ENCODE measurements around the gene RYR1. TPM values are rescaled to one million over a fixed set of nuclear protein-coding genes. Genes with fewer than 3 reads are reported as not detected.
"Not testable (repeated sequence)": the region's sequence is repeated elsewhere in the genome, so short reads cannot be mapped to it uniquely, and the experiment has no call there.

Gene RYR1
- total RNA-seq, 1 donor from 2014 or later: 3.8 TPM

DNA sequence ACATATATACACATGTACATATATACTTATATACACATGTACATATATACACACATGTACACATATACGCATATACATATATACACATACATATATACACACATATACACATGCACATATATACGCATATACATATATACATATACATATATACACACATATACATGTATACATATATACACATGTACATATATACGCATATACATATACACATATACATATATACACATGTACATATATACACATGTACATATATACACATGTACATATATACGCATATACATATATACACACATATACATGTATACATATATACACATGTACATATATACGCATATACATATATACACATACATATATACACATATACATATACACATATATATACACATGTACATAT, 169.4 kb downstream of the RYR1 start:
- H3K27me3 Mint-ChIP-seq (ENCODE audit: insufficient read depth); H3K4me1 Mint-ChIP-seq (ENCODE audit: low read depth); H3K9me3 Mint-ChIP-seq; H3K4me3 Mint-ChIP-seq; intact Hi-C loops (cut with micrococcal nuclease); H3K27ac Mint-ChIP-seq; DNase-seq (ENCODE audit: low spot score): not testable (repeated sequence)
- H3K36me3 Mint-ChIP-seq (ENCODE audit: low read depth): peaks cover 19% of the 10 kb centered on the region

DNA sequence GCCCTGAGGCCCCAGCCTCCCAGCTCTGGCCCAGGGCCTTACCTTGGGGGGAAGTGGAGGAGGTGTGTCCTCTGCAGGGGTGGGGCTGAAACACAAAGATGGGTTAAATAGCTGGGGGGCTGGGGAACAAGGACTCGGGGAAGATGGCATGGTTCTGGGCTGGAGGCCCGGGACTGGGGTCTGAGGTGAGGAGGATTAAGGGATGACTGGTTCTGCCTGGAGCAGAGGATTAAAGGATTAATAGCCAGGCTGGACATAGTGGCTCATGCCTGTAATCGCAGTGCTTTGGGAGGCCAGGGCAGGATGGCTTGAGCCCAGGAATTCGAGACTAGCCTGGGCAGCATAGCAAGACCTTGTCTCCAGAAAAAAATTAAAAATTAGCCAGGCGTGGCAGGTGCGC, 172.6 kb downstream of the RYR1 start:
- Mint-ChIP-seq H3K27ac (no peak overlapping the region), H3K9me3 (no peaks in the 10 kb centered on the region), H3K36me3 (ENCODE audit: low read depth) (peaks cover 21% of the 10 kb centered on the region), H3K4me1 (ENCODE audit: low read depth) (no peaks in the 10 kb centered on the region), H3K27me3 (ENCODE audit: insufficient read depth) (no peaks in the 10 kb centered on the region), H3K4me3 (no peak overlapping the region)
- no peak for DNase-seq (ENCODE audit: low spot score)
- intact Hi-C loops (cut with micrococcal nuclease): no loop called here

DNA sequence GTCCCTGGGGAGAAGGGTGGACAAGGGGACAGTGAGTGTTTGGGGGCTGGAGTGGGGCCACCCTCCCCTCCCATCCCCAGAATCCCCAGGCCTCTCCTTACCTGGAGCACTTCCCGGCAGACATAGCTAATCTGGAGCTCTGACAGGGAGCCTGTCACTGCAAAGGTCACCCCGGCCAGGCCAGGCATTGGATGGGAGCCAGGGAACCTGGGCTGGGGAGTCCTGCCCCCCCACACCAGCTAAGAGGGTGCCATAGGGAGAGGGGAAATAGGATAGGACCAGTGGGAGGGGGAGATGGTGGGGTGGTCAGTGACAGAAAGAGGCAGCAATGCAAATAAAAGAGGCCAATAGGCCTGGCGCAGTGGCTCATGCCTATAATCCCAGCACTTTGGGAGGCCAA, 180.8 kb downstream of the RYR1 start:
- Mint-ChIP-seq H3K27me3 (ENCODE audit: insufficient read depth) (no peaks in the 10 kb centered on the region), H3K36me3 (ENCODE audit: low read depth) (peaks cover 37% of the 10 kb centered on the region), H3K4me3 (no peak overlapping the region), H3K27ac (no peak overlapping the region), H3K4me1 (ENCODE audit: low read depth) (peaks cover 28% of the 10 kb centered on the region), H3K9me3 (no peaks in the 10 kb centered on the region)
- intact Hi-C loops (cut with micrococcal nuclease): loop anchor here (10.0 kb wide), 1 partner anchor 709 kb away; the partner anchor contains the start of genes SIPA1L3 and WDR87
- DNase-seq (ENCODE audit: low spot score): no peak

DNA sequence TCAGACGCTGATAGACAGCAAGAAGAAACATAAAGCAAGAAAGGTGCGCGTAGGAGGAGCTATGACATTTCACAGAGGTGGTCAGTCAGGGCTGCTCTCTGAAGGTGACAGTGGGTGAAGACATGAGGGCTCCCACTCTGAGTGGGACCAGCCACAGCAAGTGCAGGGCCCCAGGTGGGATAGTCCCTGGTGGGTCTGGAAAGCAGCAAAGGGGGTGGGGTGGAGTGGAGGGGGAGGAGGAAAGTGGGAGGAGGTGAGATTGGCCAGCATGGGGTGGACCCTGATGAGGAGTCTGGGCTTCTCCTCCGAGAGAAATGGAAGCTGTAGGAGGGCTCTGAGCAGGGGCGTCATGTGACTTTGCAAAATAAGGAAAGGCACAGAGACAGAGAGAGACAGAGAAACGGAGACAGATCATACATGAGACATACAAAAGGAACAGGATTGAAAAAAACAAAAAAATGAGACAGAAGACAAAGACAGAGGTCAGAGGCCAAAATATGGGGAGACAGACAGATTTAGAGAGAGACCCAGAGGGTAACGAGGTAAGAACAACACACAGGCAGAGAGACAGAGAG, 181.6 kb downstream of the RYR1 start:
- intact Hi-C loops (cut with micrococcal nuclease): loop anchor here (10.0 kb wide), 1 partner anchor 710 kb away; the partner anchor contains the start of genes SIPA1L3 and WDR87
- peaks cover 34% of the 10 kb centered on the region for H3K4me1 Mint-ChIP-seq (ENCODE audit: low read depth)

DNA sequence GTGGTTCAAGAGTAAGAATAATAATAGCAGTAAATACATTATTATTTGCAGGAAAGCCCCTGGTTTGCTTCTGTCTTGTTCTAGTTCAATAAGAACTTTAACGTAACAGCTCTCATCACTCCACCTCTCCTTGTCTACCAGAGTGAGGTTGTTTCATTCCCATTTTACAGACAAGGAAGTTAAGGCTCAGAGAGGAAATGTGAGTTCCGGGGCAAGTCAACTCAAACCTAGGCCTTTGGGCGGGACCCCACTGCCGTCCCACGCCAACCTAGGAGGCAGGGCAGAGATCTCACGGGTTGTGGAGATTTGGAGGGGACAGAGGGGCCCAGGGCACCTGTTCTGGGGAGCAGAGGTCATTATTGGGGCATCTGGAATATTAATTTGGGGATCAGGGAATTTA, 182.8 kb downstream of the RYR1 start:
- Mint-ChIP-seq H3K27me3 (ENCODE audit: insufficient read depth) (no peaks in the 10 kb centered on the region), H3K27ac (peak overlapping the region; percentile 84)
- intact Hi-C loops (cut with micrococcal nuclease): loop anchor here (10.0 kb wide), 1 partner anchor 711 kb away; the partner anchor contains the start of genes SIPA1L3 and WDR87

More for the DNA sequence above, 181.6 kb downstream of the RYR1 start:
- DNase-seq (ENCODE audit: low spot score): no peak
- Mint-ChIP-seq H3K4me3 (peak overlapping the region; percentile 59), H3K9me3 (no peaks in the 10 kb centered on the region), H3K27ac (peak overlapping the region; percentile 53), H3K27me3 (ENCODE audit: insufficient read depth) (no peaks in the 10 kb centered on the region), H3K36me3 (ENCODE audit: low read depth) (peaks cover 39% of the 10 kb centered on the region)

DNA sequence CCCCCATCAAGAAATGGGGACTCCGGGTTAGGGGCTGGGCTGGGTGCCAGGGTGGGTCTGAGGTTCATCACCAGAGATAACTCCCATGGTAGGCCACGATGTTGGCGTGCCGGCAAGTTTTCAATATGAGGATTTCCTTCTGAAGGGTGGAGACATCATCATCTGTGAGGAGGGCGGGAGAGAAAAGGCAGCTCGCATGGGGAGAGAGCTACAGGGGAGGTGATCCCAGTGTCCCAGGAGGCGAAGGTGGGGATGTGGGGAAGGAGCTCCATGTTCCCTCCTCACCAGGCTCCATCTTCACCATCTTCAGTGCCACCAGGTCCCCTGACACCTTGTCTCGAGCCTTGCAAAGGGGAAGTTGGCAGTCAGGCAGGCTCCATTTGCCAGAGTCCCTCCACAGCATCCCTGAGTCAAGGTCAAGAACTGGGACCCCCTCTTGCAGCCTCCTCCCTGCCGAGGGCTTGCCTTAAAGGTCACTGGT, 183.8 kb downstream of the RYR1 start:
- peak overlapping the region; percentile 98 for H3K4me3 Mint-ChIP-seq
- H3K27me3 Mint-ChIP-seq (ENCODE audit: insufficient read depth): no peaks in the 10 kb centered on the region
- peaks cover 40% of the 10 kb centered on the region for H3K36me3 Mint-ChIP-seq (ENCODE audit: low read depth)
- peak overlapping the region; percentile 84 for H3K27ac Mint-ChIP-seq
- no peaks in the 10 kb centered on the region for H3K9me3 Mint-ChIP-seq
- peak; percentile 7 for DNase-seq (ENCODE audit: low spot score)
- intact Hi-C loops (cut with micrococcal nuclease): loop anchor here (10.0 kb wide), 1 partner anchor 713 kb away; the partner anchor contains the start of genes SIPA1L3 and WDR87
- H3K4me1 Mint-ChIP-seq (ENCODE audit: low read depth): peaks cover 38% of the 10 kb centered on the region

More for the DNA sequence above, 182.8 kb downstream of the RYR1 start:
- Mint-ChIP-seq H3K36me3 (ENCODE audit: low read depth) (peaks cover 34% of the 10 kb centered on the region), H3K9me3 (no peaks in the 10 kb centered on the region), H3K4me3 (peak overlapping the region; percentile 98), H3K4me1 (ENCODE audit: low read depth) (peaks cover 38% of the 10 kb centered on the region)
- DNase-seq (ENCODE audit: low spot score): no peak

DNA sequence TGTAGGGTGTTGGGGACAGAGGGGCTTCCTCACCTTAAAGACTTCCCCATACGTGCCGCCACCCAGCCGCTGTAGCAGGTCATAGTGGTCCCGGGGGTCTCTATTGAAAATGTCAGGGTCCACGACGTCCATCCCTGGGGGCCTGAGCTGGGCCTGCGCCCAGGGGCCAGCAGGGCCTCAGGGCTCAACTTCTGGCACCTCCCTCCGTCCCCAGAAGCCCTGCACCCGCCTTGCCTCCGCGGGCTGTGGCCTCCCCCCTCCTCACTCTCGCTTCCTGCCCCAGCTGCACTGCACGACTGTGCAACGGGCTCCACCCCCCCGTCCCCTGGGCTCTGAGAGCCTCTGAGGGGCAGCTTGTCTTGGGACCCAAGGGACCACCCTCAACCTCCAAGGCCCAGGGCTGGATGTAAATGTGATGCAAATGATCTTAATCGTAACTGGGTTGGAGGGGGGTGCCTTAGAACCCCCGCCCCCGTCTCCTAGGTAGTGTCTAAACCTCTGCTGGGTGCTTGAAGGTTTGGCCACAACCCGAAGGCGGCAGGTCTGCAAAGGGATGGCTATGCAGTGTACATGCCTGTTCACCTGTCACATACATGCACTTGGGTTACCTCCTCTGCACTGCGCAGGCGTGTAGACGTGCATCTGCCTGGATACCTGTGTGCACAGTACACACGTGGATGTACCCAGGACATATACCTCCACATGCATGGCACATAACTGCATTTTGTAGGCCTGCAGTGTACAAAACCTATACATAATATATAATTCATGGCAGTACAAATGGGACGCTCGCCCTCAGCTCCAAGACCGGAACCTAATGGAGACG, 184.5 kb downstream of the RYR1 start, which contains the start of gene MAP4K1:
TSS of gene MAP4K1 (minus strand) at position 190 of the 826 bp plus-strand sequence. CDS start at position 132, 58 bp downstream.
- Mint-ChIP-seq H3K9me3 (no peaks in the 10 kb centered on the region), H3K4me1 (ENCODE audit: low read depth) (peaks cover 38% of the 10 kb centered on the region), H3K36me3 (ENCODE audit: low read depth) (peaks cover 35% of the 10 kb centered on the region), H3K4me3 (peak within 1 kb of the TSS; percentile 98), H3K27ac (peak within 1 kb of the TSS; percentile 84), H3K27me3 (ENCODE audit: insufficient read depth) (no peaks in the 10 kb centered on the region)
- intact Hi-C loops (cut with micrococcal nuclease): loop anchor here (1.0 to 10.0 kb wide), 7 partner anchors 37 to 713 kb away; partner anchors contain the start of genes FAM98C, MRPS12, SARS2 and SIPA1L3
- DNase-seq (ENCODE audit: low spot score): peak; percentile 67

DNA sequence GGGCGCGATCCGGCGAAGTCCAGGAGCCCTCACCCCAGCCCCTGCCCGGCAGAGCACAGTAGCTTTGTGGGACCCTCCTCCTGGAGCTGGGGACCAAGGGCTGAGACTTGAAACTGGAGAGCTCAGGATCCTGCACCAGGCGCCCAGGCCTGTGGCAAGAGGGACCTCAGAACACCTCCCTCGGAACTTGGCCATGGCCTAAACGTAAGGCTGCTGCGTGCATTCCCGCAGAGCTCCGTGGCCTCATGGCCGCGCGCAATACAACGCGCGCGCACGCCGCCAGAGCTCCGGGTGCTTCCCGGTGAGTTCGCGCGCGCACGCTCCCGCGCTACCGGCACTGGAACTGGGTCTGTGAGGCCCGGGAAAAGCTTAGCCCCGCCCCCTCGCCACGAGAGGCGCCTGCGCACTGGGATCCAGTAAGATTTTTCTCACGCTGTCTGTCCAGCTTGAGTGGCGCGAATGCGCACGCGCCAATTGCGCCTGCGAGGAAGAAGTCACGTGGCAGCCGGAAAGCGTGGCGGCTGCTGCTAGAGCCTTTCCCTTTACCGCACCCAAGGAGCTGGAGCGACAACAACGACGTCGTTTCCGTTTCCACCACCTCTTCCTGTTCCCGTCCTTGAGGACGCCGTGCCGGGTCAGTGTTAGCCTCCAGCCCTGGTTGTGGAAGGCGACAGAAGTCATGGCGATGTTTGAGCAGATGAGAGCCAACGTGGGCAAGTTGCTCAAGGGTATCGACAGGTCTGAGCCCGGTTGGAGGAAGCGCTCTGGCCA, 185.3 kb downstream of the RYR1 start, which contains the start of gene EIF3K:
TSS of gene EIF3K (plus strand) at position 599 of the 771 bp plus-strand sequence. CDS start at position 680, 81 bp downstream.
- Mint-ChIP-seq H3K36me3 (ENCODE audit: low read depth) (peaks cover 30% of the 10 kb centered on the region), H3K27ac (peak within 1 kb of the TSS; percentile 84), H3K9me3 (no peaks in the 10 kb centered on the region), H3K27me3 (ENCODE audit: insufficient read depth) (no peaks in the 10 kb centered on the region), H3K4me1 (ENCODE audit: low read depth) (peaks cover 32% of the 10 kb centered on the region), H3K4me3 (peak within 1 kb of the TSS; percentile 98)
- intact Hi-C loops (cut with micrococcal nuclease): loop anchor here (1.0 to 10.0 kb wide), 14 partner anchors 16 to 714 kb away; partner anchors contain the start of genes ACTN4, FAM98C, MRPS12 and NFKBIB
- DNase-seq (ENCODE audit: low spot score): peak; percentile 98

DNA sequence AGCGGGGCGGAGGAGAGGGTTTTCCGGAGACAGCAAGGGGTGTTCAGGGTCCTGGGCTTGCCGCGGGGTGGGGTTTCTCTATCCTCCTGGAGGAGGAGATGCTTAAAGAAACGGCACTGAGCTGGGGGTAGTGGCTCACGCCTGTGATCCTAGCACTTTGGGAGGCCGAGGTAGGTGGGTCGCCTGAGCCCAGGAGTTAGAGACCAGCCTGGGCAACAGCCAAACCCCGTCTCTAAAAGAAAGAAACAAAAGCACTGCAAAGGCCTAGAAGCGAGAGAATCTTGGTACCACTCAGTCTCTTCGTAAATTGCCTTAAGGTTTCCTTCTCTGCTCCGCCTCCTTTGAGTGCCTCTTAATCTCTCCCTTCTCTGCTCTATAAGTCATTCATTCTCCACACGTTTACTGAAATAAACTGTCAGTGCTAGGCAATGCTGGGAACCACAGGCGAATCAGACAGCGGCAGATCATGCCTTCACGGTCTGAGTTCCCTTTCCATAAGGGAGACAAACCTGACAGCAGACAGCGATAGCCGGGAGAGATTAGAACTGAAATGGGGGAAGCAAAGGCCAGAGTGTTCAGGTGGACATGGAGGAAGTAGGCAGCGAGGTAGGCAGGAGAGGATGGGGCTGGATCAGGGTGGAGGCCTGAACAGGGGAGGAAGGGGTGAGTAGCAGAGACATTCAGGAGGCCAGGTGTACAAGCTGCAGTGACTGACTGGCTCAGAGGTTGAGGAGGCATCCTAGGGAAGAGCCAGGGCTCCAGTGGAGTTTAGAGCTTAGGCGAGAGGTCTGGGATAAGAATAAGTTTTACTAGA, 186.1 kb downstream of the RYR1 start:
- Mint-ChIP-seq H3K36me3 (ENCODE audit: low read depth) (peaks cover 35% of the 10 kb centered on the region), H3K4me3 (peak overlapping the region; percentile 98), H3K4me1 (ENCODE audit: low read depth) (peaks cover 32% of the 10 kb centered on the region), H3K27me3 (ENCODE audit: insufficient read depth) (no peaks in the 10 kb centered on the region), H3K27ac (peak overlapping the region; percentile 84), H3K9me3 (no peaks in the 10 kb centered on the region)
- intact Hi-C loops (cut with micrococcal nuclease): loop anchor here (1.0 to 10.0 kb wide), 11 partner anchors 15 to 715 kb away; partner anchors contain the start of genes ACTN4, FAM98C, NFKBIB and PSMD8
- no peak for DNase-seq (ENCODE audit: low spot score)

DNA sequence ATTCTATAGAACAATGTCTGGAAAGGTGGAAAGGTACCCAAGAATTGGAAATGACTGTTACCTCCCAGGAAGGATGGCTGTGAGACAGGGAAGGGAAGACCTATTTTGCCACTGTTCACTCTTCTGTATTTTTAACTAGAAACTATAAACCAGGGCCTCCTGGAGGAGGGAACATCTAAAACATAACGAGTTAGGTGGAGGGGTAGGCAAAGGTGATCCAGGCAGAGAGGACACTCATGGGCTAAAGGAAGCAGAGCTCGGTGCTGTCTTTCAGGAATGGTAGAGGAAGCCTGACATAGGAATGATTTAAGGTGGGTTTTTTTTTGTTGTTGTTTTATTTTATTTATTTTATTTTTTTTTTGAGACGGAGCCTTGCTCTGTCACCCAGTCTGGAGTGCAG, 191.3 kb downstream of the RYR1 start:
- Mint-ChIP-seq H3K27me3 (ENCODE audit: insufficient read depth) (no peaks in the 10 kb centered on the region), H3K4me1 (ENCODE audit: low read depth) (peaks cover 7% of the 10 kb centered on the region), H3K4me3 (no peak overlapping the region), H3K27ac (no peak overlapping the region), H3K36me3 (ENCODE audit: low read depth) (peaks cover 41% of the 10 kb centered on the region), H3K9me3 (no peaks in the 10 kb centered on the region)
- intact Hi-C loops (cut with micrococcal nuclease): no loop called here
- DNase-seq (ENCODE audit: low spot score): no peak

DNA sequence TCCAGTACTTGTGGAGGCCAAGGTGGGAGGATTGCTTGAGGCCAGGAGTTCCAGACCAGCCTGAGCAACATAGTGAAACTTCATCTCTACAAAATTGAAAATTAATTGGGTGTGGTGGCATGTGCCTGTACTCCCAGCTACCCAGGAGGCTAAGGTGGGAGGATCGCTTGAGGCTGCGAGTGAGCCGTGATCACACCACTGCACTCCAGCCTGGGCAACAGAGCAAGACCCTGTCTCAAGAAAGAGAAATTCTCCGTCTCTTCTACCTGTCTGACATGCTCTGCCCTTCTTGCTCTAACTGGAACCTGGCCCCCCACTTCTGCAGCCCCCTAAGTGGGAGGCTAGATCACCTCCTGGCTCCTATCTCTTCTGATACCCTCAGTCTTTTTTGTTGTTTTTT, 192.9 kb downstream of the RYR1 start:
- H3K9me3 Mint-ChIP-seq: no peaks in the 10 kb centered on the region
- H3K36me3 Mint-ChIP-seq (ENCODE audit: low read depth): peaks cover 43% of the 10 kb centered on the region
- H3K4me3 Mint-ChIP-seq: no peak overlapping the region
- no peaks in the 10 kb centered on the region for H3K27me3 Mint-ChIP-seq (ENCODE audit: insufficient read depth)
- no peak for DNase-seq (ENCODE audit: low spot score)
- intact Hi-C loops (cut with micrococcal nuclease): no loop called here
- no peak overlapping the region for H3K27ac Mint-ChIP-seq
- no peaks in the 10 kb centered on the region for H3K4me1 Mint-ChIP-seq (ENCODE audit: low read depth)
